Stimulated activated CD4-positive, alpha-beta T cell treated with anti-CD3 and anti-CD28 coated beads, Interleukin-2, amount 100 ng/mL, for 24 hours (primary cell): Measurements from ENCODE around the gene CCL17.
"Not testable (repeated sequence)": the region's sequence is repeated elsewhere in the genome, so short reads cannot be mapped to it uniquely, and the experiment has no call there.

Source experiments
- DNase-seq, 2 donors: peaks; one replicate each; pipeline ENCODE4 v3.0.0-alpha.2; 2020

The CCL17 gene

GRCh38 chr16:57379579-57379978, 25.0 kb upstream of the CCL17 start:
- no peak for DNase-seq

- DNase-seq = no peak
Observed at GRCh38 chr16:57380671-57381462, 23.7 kb upstream of the CCL17 start.

GRCh38 chr16:57381791-57382534, 22.6 kb upstream of the CCL17 start:
- no peak for DNase-seq

GRCh38 chr16:57382535-57383275, 21.9 kb upstream of the CCL17 start:
- no peak for DNase-seq

GRCh38 chr16:57383276-57384247, 21.0 kb upstream of the CCL17 start:
- DNase-seq = no peak

- DNase-seq = no peak
Observed at GRCh38 chr16:57384248-57385070, 20.1 kb upstream of the CCL17 start.

- DNase-seq = no peak
Observed at GRCh38 chr16:57385083-57385482, 19.5 kb upstream of the CCL17 start.

- no peak for DNase-seq
Observed at GRCh38 chr16:57386381-57386951, 18.1 kb upstream of the CCL17 start.

GRCh38 chr16:57387598-57388354, 16.8 kb upstream of the CCL17 start:
- DNase-seq = no peak

- DNase-seq = no peak
Observed at GRCh38 chr16:57388359-57389086, 16.0 kb upstream of the CCL17 start.

GRCh38 chr16:57389087-57389468, 15.5 kb upstream of the CCL17 start:
- no peak for DNase-seq

GRCh38 chr16:57390636-57391295, 13.8 kb upstream of the CCL17 start:
- DNase-seq = no peak

GRCh38 chr16:57391300-57391699, 13.3 kb upstream of the CCL17 start:
- no peak for DNase-seq

GRCh38 chr16:57391708-57392107, 12.9 kb upstream of the CCL17 start:
- DNase-seq = no peak

GRCh38 chr16:57392694-57393093, 11.9 kb upstream of the CCL17 start:
- no peak for DNase-seq

GRCh38 chr16:57394444-57394843, 10.1 kb upstream of the CCL17 start:
- DNase-seq = no peak

- no peak for DNase-seq
Observed at GRCh38 chr16:57395026-57395425, 9.5 kb upstream of the CCL17 start.

- no peak for DNase-seq
Observed at GRCh38 chr16:57396786-57397185, 7.8 kb upstream of the CCL17 start.

- not testable (repeated sequence) for DNase-seq
Observed at GRCh38 chr16:57397493-57397892, 7.1 kb upstream of the CCL17 start.
